GM12801 (cell line): ENCODE data around the gene MAP6.

Experiments
- TF ChIP-seq, protein P1 (sequence below): IDR thresholded peaks from one replicate; pipeline ENCODE4 v1.5.1; 2011; ENCODE audit warnings: control low read depth; ENCODE audit not compliant: insufficient read length; ENCODE audit errors: extremely low read depth

Gene MAP6

DNA sequence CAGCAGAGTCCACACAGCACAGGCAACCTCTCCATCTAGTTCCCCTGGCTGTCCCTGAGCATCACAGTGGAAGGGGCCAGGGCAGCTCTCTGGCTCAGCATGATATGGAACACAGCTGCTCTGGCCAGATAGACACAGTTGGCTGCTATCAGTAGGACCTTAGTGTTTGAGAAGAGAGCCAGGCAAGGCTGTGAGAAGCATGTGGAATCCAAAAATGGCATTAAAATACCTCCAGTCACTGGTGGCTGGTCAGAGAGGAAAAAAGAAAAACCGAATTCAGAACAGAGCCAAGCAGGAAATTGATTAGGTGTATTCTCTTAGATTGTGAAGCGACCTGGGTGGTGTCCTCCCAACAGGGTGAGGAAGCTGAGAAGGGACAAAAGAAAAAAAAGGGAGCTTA is 78.9 kb downstream of the MAP6 start:
- TF ChIP-seq, protein P1, sequence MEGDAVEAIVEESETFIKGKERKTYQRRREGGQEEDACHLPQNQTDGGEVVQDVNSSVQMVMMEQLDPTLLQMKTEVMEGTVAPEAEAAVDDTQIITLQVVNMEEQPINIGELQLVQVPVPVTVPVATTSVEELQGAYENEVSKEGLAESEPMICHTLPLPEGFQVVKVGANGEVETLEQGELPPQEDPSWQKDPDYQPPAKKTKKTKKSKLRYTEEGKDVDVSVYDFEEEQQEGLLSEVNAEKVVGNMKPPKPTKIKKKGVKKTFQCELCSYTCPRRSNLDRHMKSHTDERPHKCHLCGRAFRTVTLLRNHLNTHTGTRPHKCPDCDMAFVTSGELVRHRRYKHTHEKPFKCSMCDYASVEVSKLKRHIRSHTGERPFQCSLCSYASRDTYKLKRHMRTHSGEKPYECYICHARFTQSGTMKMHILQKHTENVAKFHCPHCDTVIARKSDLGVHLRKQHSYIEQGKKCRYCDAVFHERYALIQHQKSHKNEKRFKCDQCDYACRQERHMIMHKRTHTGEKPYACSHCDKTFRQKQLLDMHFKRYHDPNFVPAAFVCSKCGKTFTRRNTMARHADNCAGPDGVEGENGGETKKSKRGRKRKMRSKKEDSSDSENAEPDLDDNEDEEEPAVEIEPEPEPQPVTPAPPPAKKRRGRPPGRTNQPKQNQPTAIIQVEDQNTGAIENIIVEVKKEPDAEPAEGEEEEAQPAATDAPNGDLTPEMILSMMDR: no peak

DNA sequence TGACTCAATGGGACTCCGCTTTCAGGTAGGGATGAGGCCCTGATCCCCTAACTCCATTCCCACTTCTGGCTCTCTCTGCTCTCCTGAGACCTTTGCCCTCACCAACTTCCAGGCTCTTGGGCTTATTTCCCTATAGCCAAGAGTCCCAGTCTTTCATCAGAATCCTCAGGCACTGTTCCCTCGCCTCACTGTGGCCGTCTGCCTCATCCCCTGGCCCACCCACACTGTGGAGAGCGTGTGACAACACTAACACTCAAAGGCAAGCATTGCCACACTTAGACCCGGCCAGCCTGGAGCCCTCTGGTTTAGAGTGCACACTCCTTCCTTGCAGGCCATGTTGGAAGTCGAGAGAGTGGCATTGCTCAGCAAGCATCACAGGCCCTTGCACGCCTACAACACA is 79.8 kb downstream of the MAP6 start:
- TF ChIP-seq, protein P1: no peak

DNA sequence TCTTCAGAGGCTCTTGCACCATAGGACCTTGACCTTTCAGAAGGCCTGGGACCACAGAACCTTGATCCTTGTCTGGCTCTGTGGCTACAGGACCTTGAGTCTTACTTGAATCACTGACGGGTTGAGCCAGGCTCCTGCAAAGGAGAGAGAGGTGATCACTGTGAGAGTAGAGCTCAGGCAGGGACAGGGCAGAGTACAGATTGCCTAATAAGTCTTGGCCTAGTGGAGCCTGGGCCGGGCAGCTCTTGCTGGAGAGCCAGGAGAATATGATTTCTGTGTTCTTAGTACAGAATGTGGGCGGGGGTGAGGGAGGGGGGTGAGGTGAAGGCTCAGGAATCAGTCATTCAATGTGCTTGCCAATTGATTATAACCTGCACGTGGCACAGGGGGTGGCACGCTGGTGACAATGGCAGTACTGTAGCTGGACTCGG is 80.8 kb downstream of the MAP6 start:
- TF ChIP-seq, protein P1: no peak

DNA sequence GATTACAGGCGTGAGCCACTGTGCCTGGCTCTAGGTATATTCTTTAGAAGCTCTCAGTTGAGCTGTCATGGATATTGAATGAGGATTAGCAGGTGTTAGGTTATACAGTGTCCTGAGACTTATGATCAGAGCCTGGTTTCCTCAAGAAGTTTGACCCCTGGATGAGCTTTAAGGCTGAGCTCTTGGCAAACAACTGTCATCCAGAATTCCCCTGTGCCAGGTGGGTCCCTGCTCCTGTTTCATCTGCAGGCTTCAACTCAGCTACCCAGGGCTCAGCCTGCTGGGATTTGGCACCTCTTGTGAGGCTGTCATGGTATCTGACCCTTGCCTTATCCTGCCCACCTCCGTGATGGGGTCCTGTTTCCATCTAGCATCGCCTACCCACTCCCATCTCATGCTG is 82.4 kb downstream of the MAP6 start:
- TF ChIP-seq, protein P1: no peak

DNA sequence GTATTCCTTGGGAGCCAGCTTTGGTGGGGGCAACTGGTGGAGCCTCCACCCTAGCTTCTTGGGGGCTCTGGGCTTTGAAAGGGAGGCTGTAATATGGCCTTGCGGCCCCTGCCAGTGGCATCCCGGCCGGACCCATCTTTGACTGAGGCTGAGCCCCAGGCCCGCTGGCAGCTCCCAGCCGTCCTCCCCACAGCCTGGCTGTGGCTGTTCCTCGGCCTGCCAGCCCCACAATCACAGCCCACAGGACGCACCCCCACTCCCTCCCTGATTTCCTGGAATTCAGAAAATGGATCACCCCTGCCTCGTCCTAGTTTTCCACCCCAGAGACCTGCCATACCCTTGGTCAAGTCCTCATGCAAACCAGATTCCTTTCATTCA is 83.6 kb downstream of the MAP6 start:
- TF ChIP-seq, protein P1: no peak

DNA sequence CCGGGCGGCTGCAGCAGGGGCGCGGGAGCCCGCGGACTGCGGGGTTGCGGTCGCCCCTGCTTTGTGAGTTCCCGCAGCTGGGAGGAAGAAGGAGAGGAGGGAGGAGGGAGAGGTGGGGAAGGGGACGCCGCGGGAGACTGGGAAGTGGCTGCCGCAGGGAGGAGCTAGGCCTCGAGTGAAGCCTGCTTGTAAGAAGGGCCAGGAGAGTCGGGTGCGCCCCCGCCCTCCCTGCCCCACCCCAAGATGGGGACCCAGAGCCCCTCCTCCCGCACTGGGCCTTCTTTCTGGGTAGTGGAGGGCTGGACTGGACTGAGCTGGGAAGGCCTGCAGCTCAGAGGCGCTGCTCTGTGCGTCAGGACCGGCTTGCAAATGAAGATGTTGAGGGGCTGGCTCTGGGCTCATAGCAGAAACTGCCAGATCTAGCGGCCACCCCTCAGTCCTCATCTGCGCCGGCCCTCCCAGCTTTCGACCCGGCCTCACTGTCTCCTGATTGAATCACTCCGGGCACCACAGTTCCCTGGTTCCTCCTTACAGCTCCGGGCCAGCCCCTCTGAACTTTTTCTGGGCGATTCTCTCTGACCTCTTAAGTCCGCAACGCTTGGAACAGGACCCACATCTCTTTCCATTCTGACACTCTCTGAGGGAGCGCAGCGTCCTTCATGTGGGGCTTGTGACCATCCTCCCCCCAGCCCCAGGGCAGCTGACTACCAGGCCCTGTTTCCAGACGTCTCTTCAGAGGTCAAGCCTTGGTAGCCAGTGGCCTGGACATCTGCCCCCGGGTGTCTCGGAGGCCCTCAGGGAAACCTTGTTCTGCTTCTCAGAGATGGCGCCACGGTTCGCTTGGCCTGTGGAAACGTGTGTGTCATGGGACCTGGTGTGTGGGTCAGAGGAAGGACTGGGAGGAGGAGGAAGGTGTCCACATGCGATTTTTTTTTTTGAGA is 84.8 kb downstream of the MAP6 start:
- TF ChIP-seq, protein P1: no peak

DNA sequence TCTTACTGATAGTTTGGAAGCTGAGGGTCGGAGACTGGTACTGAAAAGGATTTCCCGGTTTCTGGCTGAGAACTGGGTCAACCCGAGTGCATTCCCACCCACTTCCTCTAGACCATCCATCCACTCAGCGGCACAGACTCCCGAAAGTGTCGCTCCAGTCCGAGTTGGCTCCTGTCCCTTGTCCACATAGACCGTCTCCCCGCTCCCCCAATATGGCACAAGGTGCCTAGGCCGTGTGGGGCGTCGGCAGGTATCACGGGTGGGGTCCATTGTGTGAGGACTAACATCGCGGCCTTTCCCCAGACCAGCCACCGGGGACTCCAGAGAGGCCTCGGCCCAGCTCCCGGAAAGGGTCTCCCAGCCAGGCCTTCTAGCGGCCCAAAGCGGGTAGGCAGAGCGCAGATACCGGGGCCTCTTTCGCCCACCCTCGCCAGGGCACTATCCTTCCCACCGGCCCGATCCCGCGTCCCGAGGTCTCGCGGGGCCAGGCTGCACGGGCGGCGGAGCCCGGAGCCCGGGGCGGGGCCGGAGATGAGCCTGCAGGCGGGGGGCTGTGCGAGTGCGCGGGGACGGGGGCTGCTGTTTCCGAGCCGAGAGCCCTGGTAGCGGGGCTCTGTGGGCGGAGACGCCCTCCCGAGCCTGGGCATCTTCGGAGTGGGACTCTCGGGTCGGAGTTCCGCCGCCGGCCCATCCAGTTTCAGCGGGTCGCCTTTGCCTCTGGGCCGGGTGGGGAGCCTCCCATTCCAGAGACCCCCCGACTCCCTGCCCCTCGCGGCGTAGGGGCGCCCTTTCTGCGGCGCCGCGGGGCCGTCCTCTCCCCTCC is 85.7 kb downstream of the MAP6 start:
- TF ChIP-seq, protein P1: no peak
